ENCODE results near the gene SCAF4.

The SCAF4 gene

DNA sequence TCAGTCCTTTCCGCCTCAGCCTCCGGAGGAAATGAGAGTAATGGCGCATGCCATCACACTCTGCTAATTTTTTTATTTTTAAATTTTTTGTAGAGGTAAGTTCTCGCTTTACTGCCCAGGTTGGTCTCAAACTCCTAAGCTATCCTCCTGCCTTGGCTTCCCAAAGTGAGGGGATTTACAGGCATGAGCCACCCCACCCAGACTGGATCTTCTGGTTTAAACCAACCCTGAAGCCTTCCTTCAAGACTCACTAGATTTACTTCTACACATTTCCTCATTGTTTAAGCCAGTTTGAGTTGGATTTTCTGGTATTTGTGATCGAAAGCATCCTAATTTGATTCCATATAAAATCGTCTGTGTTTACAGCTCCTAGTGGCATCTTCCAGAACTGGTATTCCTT lies 23.1 kb upstream of the SCAF4 start:
- TF ChIP-seq, protein P1, sequence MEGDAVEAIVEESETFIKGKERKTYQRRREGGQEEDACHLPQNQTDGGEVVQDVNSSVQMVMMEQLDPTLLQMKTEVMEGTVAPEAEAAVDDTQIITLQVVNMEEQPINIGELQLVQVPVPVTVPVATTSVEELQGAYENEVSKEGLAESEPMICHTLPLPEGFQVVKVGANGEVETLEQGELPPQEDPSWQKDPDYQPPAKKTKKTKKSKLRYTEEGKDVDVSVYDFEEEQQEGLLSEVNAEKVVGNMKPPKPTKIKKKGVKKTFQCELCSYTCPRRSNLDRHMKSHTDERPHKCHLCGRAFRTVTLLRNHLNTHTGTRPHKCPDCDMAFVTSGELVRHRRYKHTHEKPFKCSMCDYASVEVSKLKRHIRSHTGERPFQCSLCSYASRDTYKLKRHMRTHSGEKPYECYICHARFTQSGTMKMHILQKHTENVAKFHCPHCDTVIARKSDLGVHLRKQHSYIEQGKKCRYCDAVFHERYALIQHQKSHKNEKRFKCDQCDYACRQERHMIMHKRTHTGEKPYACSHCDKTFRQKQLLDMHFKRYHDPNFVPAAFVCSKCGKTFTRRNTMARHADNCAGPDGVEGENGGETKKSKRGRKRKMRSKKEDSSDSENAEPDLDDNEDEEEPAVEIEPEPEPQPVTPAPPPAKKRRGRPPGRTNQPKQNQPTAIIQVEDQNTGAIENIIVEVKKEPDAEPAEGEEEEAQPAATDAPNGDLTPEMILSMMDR (IDR thresholded peaks at IDR 0.05; ENCODE audit: control extremely low read depth, extremely low read depth, low read depth, missing control alignments): no peak
- ChIA-PET CTCF (interaction anchor here (0.9 to 1.2 kb wide), 3 partner anchors 11 to 21 kb away, joined by 3 read pairs; no protein-coding TSS in a partner anchor), POLR2A (no interaction called here)
- DNase-seq (ENCODE audit: extremely low spot score): no peak

DNA sequence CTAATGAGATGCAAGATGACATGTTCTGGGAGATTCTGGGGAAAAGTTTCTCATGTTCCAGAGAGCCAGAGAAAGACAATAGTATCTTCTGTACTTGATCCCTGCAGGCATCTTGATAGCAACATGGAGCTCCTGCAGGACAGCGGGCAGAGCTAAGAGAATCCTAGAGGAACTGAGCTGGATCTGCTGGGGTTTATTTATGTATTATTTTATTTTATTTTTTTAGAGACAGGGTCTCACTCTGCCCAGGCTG lies 22.7 kb upstream of the SCAF4 start:
- ChIA-PET POLR2A (no interaction called here), CTCF (interaction anchor here (0.9 to 1.2 kb wide), 3 partner anchors 10 to 21 kb away, joined by 3 read pairs; no protein-coding TSS in a partner anchor)
- DNase-seq (ENCODE audit: extremely low spot score): no peak
- TF ChIP-seq, protein P1 (IDR thresholded peaks at IDR 0.05; ENCODE audit: control extremely low read depth, extremely low read depth, low read depth, missing control alignments): no peak

DNA sequence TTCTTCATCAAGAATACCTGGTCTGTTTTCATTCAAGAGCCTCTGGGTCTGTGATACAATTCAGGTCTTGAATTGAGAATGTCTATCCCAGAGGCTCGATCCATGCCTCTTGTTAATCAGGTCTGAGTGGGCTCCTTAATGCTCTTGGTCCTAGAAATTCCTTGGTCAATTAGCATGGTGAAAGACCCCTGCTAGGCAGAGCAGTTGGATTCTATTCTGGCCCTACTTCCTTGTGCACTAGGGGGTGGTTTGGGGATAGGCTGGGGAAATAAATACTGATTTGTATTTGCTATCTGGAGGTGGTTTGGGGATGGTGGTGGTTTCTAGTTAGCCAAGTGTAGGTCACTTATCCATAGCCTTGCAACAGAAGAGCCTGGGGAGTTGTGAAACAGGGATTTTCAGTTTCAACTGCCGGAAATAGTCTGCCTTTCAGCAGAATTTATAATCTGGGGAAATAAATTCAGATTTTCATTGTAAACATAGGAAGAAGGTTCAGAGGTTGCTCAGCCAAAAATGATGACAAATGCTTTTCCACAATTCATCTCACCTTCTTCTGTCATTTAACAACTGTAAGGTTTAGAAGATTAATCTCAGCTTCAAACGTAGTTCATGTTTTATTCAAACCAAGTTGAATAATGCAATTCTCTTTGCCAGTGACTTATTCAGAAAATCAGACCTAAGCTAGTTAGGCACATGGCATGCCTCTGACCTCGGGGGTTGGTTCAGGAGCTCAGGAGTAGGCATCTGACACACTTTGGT lies 22.2 kb upstream of the SCAF4 start:
- ChIA-PET CTCF (interaction anchor here (0.9 to 1.2 kb wide), 3 partner anchors 10 to 20 kb away, joined by 3 read pairs; no protein-coding TSS in a partner anchor), POLR2A (no interaction called here)
- no peak for DNase-seq (ENCODE audit: extremely low spot score)
- TF ChIP-seq, protein P1 (IDR thresholded peaks at IDR 0.05; ENCODE audit: control extremely low read depth, extremely low read depth, low read depth, missing control alignments): no peak

DNA sequence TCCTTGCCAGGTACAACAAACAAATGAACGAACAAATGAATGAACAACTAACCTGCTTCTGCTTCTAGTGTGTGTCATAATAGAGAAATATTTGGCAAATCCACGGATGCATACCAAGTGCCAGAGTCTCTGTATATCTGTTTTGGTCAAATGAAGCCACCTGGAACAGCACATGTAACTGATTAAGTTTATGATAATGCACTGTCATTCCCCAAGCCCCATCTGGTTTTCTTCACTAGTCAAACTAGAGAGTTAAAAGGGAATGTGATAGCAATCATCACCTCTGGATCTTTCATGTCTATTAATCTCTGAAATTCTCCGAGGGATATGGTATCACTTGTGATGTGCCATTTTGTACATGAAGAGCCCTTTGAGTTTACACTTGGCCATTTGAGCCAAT lies 21.0 kb upstream of the SCAF4 start:
- ChIA-PET POLR2A (no interaction called here), CTCF (no interaction called here)
- no peak for DNase-seq (ENCODE audit: extremely low spot score)
- TF ChIP-seq, protein P1 (IDR thresholded peaks at IDR 0.05; ENCODE audit: control extremely low read depth, extremely low read depth, low read depth, missing control alignments): no peak

DNA sequence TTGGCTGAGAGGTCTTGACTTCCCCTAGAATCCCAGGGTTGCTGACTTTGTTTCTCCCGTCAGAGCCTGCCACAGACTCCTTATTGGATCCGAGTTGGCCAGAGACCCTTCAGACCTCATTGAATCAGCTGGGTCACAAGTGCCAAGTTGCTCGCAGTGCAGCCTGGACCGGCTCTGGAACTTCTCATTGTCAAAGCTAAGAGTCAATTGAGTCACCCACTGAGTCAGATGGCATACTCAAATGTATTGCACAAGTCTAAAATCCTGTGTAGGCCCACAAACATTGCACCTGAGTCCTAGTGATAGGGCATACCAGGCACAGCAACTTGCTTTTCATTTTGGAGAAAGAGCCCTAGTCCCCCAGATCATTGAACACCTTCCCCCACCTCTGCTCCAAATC lies 20.4 kb upstream of the SCAF4 start:
- ChIA-PET POLR2A (no interaction called here), CTCF (no interaction called here)
- no peak for DNase-seq (ENCODE audit: extremely low spot score)
- TF ChIP-seq, protein P1 (IDR thresholded peaks at IDR 0.05; ENCODE audit: control extremely low read depth, extremely low read depth, low read depth, missing control alignments): no peak

DNA sequence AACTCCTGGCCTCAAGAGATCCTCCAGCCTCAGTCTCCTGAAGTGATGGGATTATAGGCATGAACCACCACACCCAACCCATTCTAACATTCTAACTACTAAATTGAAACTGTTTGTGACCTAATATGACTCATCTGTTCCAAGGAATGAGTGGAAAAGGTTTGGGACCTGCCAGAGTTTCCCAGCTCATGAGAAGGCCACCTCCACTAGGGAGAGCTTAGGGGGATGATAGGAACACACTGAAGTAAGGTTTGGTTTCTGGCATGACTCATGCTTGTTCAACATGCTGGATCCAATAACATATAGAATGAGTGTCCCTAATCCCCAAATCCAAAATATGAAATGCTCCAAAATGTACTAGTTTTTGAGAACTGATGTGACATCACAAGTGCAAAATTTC lies 18.9 kb upstream of the SCAF4 start:
- TF ChIP-seq, protein P1 (IDR thresholded peaks at IDR 0.05; ENCODE audit: control extremely low read depth, extremely low read depth, low read depth, missing control alignments): no peak
- no peak for DNase-seq (ENCODE audit: extremely low spot score)
- ChIA-PET CTCF (no interaction called here), POLR2A (no interaction called here)
